GM19397 (cell line): ENCODE data around the gene NCAPD2.
"Not testable (repeated sequence)": the region's sequence is repeated elsewhere in the genome, so short reads cannot be mapped to it uniquely, and the experiment has no call there.

Experiments
- ATAC-seq: cut with Tn5 transposase; IDR thresholded peaks from one replicate; pipeline ENCODE4 v1.9.1; 2021; ENCODE audit warnings: mild to moderate bottlenecking, moderate library complexity; ENCODE audit not compliant: unreplicated experiment

Gene NCAPD2

GRCh38 chr12:6533923-6534694 is 40.2 kb downstream of the NCAPD2 start, which contains the start of gene GAPDH:
GAPDH (plus strand) TSS chr12:6534517; CDS start chr12:6534833, 316 bp downstream.
- ATAC-seq, result peak; percentile 58

- ATAC-seq, result no peak
Observed at GRCh38 chr12:6534695-6534944, 40.7 kb downstream of the NCAPD2 start.

GRCh38 chr12:6534945-6535696 is 41.2 kb downstream of the NCAPD2 start:
- ATAC-seq, result peak; percentile 13

DNA sequence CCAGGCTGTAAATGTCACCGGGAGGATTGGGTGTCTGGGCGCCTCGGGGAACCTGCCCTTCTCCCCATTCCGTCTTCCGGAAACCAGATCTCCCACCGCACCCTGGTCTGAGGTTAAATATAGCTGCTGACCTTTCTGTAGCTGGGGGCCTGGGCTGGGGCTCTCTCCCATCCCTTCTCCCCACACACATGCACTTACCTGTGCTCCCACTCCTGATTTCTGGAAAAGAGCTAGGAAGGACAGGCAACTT is 41.7 kb downstream of the NCAPD2 start:
- ATAC-seq, result no peak

DNA sequence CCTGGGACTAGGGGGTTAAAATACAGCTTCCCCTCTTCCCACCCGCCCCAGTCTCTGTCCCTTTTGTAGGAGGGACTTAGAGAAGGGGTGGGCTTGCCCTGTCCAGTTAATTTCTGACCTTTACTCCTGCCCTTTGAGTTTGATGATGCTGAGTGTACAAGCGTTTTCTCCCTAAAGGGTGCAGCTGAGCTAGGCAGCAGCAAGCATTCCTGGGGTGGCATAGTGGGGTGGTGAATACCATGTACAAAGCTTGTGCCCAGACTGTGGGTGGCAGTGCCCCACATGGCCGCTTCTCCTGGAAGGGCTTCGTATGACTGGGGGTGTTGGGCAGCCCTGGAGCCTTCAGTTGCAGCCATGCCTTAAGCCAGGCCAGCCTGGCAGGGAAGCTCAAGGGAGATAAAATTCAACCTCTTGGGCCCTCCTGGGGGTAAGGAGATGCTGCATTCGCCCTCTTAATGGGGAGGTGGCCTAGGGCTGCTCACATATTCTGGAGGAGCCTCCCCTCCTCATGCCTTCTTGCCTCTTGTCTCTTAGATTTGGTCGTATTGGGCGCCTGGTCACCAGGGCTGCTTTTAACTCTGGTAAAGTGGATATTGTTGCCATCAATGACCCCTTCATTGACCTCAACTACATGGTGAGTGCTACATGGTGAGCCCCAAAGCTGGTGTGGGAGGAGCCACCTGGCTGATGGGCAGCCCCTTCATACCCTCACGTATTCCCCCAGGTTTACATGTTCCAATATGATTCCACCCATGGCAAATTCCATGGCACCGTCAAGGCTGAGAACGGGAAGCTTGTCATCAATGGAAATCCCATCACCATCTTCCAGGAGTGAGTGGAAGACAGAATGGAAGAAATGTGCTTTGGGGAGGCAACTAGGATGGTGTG is 42.3 kb downstream of the NCAPD2 start:
- ATAC-seq, result no peak

GRCh38 chr12:6536894-6537579 is 43.1 kb downstream of the NCAPD2 start:
- no peak for ATAC-seq

DNA sequence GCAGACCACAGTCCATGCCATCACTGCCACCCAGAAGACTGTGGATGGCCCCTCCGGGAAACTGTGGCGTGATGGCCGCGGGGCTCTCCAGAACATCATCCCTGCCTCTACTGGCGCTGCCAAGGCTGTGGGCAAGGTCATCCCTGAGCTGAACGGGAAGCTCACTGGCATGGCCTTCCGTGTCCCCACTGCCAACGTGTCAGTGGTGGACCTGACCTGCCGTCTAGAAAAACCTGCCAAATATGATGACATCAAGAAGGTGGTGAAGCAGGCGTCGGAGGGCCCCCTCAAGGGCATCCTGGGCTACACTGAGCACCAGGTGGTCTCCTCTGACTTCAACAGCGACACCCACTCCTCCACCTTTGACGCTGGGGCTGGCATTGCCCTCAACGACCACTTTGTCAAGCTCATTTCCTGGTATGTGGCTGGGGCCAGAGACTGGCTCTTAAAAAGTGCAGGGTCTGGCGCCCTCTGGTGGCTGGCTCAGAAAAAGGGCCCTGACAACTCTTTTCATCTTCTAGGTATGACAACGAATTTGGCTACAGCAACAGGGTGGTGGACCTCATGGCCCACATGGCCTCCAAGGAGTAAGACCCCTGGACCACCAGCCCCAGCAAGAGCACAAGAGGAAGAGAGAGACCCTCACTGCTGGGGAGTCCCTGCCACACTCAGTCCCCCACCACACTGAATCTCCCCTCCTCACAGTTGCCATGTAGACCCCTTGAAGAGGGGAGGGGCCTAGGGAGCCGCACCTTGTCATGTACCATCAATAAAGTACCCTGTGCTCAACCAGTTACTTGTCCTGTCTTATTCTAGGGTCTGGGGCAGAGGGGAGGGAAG is 43.9 kb downstream of the NCAPD2 start:
- ATAC-seq, result not testable (repeated sequence)

DNA sequence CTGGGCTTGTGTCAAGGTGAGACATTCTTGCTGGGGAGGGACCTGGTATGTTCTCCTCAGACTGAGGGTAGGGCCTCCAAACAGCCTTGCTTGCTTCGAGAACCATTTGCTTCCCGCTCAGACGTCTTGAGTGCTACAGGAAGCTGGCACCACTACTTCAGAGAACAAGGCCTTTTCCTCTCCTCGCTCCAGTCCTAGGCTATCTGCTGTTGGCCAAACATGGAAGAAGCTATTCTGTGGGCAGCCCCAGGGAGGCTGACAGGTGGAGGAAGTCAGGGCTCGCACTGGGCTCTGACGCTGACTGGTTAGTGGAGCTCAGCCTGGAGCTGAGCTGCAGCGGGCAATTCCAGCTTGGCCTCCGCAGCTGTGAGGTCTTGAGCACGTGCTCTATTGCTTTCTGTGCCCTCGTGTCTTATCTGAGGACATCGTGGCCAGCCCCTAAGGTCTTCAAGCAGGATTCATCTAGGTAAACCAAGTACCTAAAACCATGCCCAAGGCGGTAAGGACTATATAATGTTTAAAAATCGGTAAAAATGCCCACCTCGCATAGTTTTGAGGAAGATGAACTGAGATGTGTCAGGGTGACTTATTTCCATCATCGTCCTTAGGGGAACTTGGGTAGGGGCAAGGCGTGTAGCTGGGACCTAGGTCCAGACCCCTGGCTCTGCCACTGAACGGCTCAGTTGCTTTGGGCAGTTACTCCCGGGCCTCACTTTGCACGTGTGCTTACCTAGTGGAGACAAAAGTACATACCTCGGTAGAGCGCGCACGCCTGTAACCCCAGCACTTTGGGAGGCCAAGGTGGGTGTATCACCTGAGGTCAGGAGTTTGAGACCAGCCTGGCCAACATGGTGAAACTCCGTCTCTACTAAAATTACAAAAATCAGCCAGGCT is 44.8 kb downstream of the NCAPD2 start:
- ATAC-seq, result no peak

DNA sequence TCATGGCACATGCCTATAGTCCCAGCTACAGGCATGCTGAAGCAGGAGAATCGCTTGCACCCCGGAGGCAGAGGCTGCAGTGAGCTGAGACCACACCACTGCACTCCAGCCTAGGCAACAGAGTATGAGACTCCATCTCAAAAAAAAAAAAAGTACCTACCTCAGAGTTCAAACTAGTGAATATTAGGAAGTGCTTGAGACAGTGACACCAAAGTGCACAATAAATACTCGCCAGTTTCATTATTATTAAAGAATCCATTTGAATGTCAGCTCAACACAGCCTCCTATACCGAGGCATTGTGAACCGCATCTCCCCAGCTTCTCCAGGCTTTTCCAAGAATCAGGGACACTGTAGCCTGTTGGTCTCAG is 45.4 kb downstream of the NCAPD2 start:
- no peak for ATAC-seq

DNA sequence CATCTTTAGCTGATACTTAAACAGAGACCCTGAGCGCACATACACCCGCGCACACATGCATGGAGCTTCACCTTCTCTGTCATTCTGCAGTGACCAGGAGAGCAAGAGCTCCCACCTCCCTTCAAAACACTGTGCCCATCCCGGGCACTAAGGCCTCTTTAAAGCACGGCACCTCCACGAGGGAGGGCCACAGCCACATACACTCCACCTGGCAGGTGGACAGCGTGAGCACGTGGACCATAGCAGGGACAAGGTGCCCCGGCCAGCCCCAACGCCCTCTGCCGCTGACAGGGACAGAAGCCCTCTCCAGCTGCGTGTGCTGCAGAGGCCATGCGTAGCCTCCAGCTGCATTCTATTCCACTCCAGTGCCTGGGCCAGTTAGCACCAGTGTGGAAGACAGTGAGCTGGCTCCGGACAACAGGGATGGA is 45.8 kb downstream of the NCAPD2 start:
- no peak for ATAC-seq

DNA sequence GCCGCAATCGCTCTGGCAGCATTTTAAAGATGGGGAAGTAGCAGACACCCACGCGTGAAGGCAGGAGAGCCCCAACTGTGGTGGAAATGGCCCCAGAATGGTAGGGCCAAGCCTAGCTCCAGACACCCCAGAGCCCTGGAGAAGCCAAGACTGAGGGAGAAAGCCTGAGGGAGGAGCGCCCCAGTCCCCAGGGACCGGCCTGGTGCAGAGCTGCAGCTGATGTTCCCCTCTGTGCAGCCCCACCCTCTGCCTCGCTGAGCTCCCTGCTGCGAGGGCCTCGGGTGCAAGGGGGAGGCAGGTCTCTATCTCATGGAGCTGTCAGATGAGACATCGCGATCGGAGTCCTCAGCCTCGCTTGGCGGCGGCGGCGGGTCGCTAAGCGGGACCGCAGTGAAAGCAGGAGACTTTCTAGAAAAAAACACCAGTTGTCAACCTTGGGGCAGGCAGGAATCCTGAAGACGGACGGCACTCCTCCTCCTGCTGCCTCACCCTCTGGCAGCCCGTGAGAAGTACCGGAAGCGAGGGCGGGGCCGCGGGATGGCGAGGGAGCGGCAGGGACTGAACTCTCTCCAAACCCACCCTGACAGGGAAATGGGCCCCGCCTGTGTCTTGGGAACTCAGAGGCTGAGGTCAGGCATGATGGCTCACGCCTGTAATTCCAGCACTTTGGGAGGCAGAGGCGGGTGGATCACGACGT is 46.4 kb downstream of the NCAPD2 start:
- ATAC-seq, result no peak

- ATAC-seq, result no peak
Observed at GRCh38 chr12:6541371-6542165, 47.7 kb downstream of the NCAPD2 start.

- ATAC-seq, result no peak
Observed at GRCh38 chr12:6542209-6543009, 48.5 kb downstream of the NCAPD2 start.

DNA sequence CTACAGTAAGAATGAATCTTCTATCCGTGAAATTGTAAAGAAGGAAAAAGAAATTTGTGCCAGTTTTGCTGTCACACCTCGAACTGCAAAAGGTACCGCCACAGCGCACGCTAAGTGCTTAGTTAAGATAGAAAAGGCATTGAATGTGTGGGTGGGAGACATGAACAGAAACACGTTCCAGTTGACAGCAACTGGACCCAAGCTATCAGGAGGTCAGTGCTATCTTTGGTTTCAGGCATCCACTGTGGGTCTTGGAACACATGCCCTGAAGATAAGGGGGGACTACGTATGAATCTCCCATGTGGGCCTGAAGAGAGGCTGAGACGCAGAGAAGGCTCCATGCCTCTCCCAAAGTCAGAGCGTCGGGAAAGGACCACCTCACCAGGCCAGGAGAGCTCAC is 52.1 kb downstream of the NCAPD2 start:
- no peak for ATAC-seq

GRCh38 chr12:6547566-6547965 is 53.7 kb downstream of the NCAPD2 start:
- no peak for ATAC-seq

GRCh38 chr12:6547987-6548386 is 54.1 kb downstream of the NCAPD2 start:
- ATAC-seq, result no peak

- ATAC-seq, result no peak
Observed at GRCh38 chr12:6548556-6548955, 54.7 kb downstream of the NCAPD2 start.
